Measurements from ENCODE around the gene ZNF219.

ZNF219 gene

GRCh38 chr14:21104448-21105060 is 6.1 kb upstream of the ZNF219 start:
- H3K27me3 Mint-ChIP-seq (ENCODE audit: low read depth, poor library complexity) = no peaks in the 10 kb centered on the region
- peak overlapping the region; percentile 89 for H3K4me3 Mint-ChIP-seq
- no peaks in the 10 kb centered on the region for H3K36me3 Mint-ChIP-seq (ENCODE audit: low read depth)
- peaks cover 87% of the 10 kb centered on the region for H3K4me1 Mint-ChIP-seq
- H3K27ac Mint-ChIP-seq = peak overlapping the region; percentile 93
- no peaks in the 10 kb centered on the region for H3K9me3 Mint-ChIP-seq
- TF ChIP-seq, protein P1, sequence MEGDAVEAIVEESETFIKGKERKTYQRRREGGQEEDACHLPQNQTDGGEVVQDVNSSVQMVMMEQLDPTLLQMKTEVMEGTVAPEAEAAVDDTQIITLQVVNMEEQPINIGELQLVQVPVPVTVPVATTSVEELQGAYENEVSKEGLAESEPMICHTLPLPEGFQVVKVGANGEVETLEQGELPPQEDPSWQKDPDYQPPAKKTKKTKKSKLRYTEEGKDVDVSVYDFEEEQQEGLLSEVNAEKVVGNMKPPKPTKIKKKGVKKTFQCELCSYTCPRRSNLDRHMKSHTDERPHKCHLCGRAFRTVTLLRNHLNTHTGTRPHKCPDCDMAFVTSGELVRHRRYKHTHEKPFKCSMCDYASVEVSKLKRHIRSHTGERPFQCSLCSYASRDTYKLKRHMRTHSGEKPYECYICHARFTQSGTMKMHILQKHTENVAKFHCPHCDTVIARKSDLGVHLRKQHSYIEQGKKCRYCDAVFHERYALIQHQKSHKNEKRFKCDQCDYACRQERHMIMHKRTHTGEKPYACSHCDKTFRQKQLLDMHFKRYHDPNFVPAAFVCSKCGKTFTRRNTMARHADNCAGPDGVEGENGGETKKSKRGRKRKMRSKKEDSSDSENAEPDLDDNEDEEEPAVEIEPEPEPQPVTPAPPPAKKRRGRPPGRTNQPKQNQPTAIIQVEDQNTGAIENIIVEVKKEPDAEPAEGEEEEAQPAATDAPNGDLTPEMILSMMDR (IDR thresholded peaks at IDR 0.05) = peak; percentile 67
- peak; percentile 65 for DNase-seq

- H3K4me1 Mint-ChIP-seq = peaks cover 87% of the 10 kb centered on the region
Observed at GRCh38 chr14:21103710-21104447, 5.4 kb upstream of the ZNF219 start.

DNA sequence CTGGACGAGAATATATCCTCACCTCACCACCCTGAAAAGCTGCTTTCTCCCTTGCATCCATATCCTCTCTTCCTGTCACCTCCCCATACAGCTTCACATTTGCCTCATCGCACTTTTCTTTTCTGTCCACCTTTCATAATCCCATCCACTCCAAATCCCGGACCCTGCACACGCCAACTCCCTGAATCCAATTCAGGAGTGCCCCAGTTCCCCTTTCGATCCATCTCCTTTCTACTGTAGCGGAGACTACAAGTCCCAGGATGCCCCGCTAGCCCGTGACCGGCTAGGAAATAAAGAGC is 4.9 kb upstream of the ZNF219 start:
- H3K27ac Mint-ChIP-seq = peak overlapping the region; percentile 93
- no peaks in the 10 kb centered on the region for H3K36me3 Mint-ChIP-seq (ENCODE audit: low read depth)
- H3K4me1 Mint-ChIP-seq = peaks cover 87% of the 10 kb centered on the region
- no peaks in the 10 kb centered on the region for H3K27me3 Mint-ChIP-seq (ENCODE audit: low read depth, poor library complexity)
- H3K9me3 Mint-ChIP-seq = no peaks in the 10 kb centered on the region
- H3K4me3 Mint-ChIP-seq = peak overlapping the region; percentile 89
- DNase-seq = no peak
- TF ChIP-seq, protein P1 (IDR thresholded peaks at IDR 0.05) = no peak

More at GRCh38 chr14:21103710-21104447, 5.4 kb upstream of the ZNF219 start:
- Mint-ChIP-seq H3K9me3 (no peaks in the 10 kb centered on the region), H3K27me3 (ENCODE audit: low read depth, poor library complexity) (no peaks in the 10 kb centered on the region), H3K4me3 (peak overlapping the region; percentile 89), H3K27ac (peak overlapping the region; percentile 93), H3K36me3 (ENCODE audit: low read depth) (no peaks in the 10 kb centered on the region)
- DNase-seq = peak; percentile 93
- TF ChIP-seq, protein P1 (IDR thresholded peaks at IDR 0.05) = peak; percentile 70

DNA sequence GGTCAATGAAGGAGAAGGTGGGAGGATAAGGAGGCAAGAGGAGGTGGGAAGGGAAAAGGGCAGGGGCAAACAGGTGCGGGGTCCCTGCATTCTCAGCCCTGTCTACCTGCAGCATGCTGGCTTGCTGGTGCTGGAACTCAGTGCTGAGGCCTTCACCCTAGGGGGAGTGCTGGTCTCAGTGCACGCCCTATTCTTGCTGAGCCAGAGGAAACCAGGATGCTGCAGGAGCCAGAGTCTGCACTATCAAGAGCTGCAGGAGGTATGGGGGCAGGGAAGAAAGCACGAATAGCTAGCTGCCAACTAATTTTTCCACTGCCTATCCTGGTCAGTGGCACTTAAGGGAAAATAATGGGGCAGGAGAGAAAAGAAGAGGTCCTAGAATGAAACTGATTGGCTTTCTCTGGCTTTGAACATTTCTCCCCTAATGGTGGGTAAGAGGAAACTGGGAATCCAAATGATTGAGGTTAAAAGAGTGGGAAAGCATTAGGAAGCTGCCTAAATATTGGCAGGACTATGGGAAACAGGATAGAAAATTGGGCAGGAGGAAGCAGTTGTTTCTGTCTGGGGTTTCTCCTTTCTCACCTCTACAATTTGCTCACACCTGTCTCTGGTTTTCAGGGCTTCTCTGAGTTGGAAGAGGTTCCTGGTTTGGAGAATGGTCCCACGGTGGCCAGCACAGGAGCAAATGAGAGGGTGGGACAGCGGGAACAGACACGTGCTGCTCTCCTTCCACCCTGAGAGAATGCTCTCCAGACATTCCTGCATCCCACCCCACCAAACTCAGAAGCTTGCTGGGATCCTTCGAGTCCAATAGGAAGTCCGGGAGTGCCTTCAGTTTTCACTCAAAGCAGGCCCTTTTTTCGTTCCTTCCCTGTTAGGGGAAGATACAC is 4.3 kb upstream of the ZNF219 start:
- H3K9me3 Mint-ChIP-seq = no peaks in the 10 kb centered on the region
- peak overlapping the region; percentile 89 for H3K4me3 Mint-ChIP-seq
- no peaks in the 10 kb centered on the region for H3K27me3 Mint-ChIP-seq (ENCODE audit: low read depth, poor library complexity)
- no peak for DNase-seq
- H3K36me3 Mint-ChIP-seq (ENCODE audit: low read depth) = no peaks in the 10 kb centered on the region
- peaks cover 81% of the 10 kb centered on the region for H3K4me1 Mint-ChIP-seq
- TF ChIP-seq, protein P1 (IDR thresholded peaks at IDR 0.05) = no peak
- peak overlapping the region; percentile 88 for H3K27ac Mint-ChIP-seq

DNA sequence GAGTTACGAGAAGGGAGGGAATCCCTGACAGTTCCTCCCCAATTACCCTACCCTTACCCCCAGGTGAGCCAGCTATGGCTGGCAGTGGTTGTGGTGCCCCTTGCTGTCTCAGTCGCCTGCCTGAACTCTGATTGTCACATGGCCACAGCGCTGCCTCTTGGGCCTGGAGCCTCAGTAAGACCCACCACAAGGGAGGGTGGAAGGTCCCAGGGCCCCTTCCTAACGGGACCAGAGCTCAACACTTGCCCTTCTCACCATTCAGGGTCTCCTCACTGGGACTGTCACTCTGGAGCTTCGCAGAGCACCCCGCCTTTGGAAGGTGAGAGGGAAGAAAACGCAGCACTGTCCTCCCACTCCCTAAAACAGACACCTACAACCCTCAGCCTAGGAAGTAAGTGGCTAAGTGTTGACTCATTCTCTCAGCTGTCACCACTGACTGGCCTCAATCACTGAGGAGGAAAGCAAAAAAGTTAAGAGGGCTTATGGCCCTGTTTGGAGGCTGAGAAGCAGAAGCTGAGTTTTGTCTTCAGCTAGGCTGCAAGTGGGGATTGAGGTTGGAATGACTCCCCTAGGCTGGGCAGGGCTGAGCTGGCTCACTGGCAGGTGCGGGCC is 3.5 kb upstream of the ZNF219 start:
- Mint-ChIP-seq H3K4me3 (peak overlapping the region; percentile 89), H3K4me1 (peaks cover 78% of the 10 kb centered on the region), H3K27me3 (ENCODE audit: low read depth, poor library complexity) (no peaks in the 10 kb centered on the region), H3K27ac (peak overlapping the region; percentile 88), H3K9me3 (no peaks in the 10 kb centered on the region), H3K36me3 (ENCODE audit: low read depth) (no peaks in the 10 kb centered on the region)
- TF ChIP-seq, protein P1 (IDR thresholded peaks at IDR 0.05) = no peak
- DNase-seq = no peak
